UCSD-AML1 (cell line): ENCODE measurements around the gene RGS6.

ENCODE experiments used
- DNase-seq: peaks from one replicate; lab custom pipeline; 2025; ENCODE audit not compliant: unreplicated experiment; lab: John Stamatoyannopoulos, UW

The RGS6 gene

GRCh38 chr14:72546344-72547016 is 614.3 kb downstream of the RGS6 start:
- DNase-seq = no peak

DNA sequence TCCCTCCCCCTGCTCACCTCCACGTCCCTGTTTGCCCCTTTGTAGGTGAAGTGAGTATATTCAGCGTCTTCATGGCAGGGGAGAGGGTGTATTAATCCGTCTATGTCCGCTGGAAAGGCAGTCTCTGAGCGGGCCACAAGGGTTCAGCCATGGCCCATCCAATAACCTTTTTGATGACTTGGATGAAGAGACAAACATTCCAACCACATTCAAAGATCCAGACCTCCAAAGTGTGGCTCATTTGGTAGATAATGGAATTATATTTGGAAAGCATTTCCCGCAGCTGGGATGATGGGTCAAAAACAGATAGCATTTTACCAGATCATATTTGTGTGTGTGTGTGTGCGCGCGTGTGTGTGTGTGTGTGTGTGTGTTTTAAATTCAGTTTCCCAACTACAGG is 615.8 kb downstream of the RGS6 start:
- DNase-seq = no peak

GRCh38 chr14:72549026-72549425 is 616.8 kb downstream of the RGS6 start:
- no peak for DNase-seq

- no peak for DNase-seq
Observed at GRCh38 chr14:72549854-72550253, 617.6 kb downstream of the RGS6 start.

DNA sequence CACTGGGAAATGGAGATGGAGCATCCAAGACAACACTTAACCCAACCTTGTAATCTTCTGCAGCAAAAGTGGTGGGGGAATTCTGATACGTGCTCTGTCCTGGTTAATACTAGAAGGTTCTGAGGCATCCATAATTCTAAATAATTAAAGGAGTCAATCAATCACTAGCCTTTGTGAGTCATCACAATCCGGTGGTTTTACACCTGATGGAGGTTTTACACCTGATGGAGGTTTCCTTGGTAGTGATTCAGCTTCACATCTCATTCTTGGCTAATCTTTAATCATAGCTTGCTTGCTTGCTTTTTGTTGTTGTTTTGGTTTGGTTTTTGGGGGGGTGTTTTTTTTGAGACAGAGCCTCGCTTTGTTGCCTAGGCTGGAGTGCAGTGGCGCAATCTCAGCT is 618.3 kb downstream of the RGS6 start:
- DNase-seq = no peak

DNA sequence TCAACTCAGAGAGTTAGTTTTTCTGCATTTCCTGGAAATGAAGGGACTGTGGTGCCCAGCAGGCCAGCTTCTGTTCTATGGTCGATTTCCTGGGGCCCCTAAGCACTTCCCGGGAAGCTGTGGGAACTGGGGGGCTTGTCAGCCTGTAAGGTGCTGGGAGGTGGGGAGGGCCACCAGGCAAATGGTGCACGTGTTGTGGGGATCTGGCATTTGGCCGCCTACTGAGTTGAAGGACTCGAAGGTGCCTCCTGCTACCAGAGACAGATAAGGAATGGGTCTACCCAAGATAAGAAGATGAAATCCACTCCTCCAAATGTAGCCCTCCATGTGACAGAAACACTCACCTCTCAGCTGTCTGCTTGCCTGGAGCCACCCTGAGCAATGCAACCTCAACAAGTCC is 620.0 kb downstream of the RGS6 start:
- DNase-seq = no peak

- no peak for DNase-seq
Observed at GRCh38 chr14:72553161-72553560, 620.9 kb downstream of the RGS6 start.

DNA sequence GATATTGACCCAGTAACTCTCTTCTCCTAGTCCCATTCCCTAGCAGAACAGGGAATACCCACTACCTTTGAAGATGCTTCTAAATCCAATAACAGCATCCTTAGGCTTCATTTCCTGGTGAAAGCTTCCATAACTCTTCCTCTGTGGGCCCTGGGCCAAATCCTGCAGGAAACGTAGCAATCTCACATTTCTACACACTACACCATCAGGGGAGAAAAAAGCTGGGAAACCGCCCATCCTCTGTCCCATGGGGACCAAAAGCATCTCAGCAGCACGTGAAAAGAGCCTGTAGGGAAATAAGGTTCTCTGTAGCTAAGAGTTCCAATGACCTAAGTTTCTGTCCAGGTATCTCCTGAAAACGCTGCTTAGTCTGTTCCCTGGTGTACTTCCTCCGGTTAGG is 621.4 kb downstream of the RGS6 start:
- no peak for DNase-seq

DNA sequence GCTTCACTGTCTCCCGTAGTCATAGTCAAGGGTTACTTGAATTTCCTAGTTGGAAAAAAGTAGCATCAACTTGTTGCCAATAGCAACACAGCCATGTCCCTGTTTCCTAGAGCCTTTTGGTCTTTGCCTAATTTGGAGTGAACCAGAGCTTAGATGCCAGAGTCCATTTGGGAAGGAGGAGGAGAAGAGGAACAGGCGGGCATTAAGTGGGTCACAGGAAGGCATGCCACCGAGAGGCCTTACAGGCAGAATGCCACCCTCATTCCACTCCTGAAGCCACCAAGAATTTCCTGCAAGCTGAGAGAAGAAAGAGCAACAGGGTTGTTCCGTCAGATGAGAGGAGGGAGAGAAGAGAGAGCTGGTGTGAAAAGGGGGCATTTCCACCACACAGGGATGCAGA is 622.2 kb downstream of the RGS6 start:
- DNase-seq = no peak

DNA sequence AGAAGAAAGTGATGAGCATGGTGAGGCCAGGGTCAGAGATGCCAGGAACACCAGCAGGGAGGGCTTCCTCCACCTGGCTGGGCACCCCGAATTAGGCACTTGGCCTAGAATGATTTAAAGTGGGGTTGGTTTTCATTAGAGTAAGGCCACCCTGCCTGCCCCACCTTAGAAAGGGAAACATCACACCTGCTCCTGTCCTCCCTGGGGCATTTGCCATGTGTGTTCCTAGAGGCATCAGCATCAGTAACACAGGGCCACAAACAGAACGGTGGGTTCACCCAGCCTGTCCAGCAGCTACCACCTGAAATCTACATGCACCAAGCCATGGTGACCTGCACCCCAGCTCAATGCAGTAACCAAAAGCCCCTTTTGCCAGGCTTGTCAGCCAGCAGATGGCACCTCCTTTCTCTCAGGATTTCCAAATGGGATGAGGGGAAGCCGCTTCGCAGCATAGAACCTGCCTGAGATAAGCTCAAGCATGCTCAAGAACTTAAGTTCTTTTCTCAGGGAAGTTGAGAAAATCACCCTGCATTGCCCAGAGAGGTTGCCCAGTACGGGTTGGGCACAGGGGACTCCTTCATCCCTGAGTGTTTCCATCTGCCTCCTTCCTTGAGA is 622.9 kb downstream of the RGS6 start:
- DNase-seq = no peak

GRCh38 chr14:72555609-72556000 is 623.4 kb downstream of the RGS6 start:
- no peak for DNase-seq

- DNase-seq = no peak
Observed at GRCh38 chr14:72557671-72558070, 625.4 kb downstream of the RGS6 start.

- no peak for DNase-seq
Observed at GRCh38 chr14:72558721-72559120, 626.5 kb downstream of the RGS6 start.

DNA sequence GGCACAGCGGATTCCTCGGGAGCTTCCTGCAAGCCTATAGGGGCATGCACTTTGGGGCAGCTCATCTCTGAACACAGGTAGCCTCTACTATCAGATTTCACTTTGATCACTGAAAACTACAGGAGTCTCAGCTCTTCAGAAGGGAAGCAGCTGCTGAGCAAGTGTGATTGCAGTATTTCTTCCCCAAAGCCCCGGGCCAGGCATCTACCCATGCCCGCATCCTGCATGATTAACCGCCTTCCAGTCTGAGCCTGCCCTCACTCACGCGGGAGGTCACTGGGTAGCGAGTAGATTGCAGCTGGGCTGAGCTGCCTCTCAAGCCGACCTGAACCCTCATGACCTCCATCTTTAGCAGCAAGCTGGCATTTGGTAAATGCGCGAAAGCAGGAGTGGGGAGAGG is 627.0 kb downstream of the RGS6 start:
- DNase-seq = peak; percentile 17

GRCh38 chr14:72559669-72560255 is 627.5 kb downstream of the RGS6 start:
- DNase-seq = no peak

- no peak for DNase-seq
Observed at GRCh38 chr14:72560331-72560730, 628.1 kb downstream of the RGS6 start.

DNA sequence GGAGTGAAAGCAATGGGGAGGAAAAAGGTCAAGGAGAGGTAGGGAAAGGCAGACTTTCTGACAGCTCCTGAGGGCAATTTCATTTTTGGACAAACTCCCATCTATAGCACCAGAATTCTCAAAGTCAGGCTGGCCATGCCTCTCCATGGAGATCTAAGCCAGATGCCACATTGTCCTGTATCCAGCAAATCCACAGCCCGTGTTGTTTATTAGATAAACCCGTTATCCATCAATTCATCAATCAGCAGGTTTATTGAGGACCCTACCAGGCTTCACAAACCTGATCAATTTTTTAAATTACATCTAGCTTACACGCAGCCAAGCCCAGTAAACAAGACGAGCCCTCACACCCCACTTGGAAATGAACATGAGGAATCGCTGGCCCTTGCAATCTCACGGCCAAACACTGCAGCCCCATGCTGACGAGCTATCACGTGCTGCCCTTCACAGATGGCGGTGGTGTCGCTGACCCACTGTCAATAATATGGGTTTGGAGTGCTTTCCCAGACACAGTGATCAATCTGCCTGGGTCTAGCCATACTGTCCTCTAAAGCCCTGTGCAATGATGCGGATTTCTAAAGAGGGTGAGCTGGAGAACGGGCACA is 628.8 kb downstream of the RGS6 start:
- no peak for DNase-seq

- no peak for DNase-seq
Observed at GRCh38 chr14:72562300-72562699, 630.1 kb downstream of the RGS6 start.

DNA sequence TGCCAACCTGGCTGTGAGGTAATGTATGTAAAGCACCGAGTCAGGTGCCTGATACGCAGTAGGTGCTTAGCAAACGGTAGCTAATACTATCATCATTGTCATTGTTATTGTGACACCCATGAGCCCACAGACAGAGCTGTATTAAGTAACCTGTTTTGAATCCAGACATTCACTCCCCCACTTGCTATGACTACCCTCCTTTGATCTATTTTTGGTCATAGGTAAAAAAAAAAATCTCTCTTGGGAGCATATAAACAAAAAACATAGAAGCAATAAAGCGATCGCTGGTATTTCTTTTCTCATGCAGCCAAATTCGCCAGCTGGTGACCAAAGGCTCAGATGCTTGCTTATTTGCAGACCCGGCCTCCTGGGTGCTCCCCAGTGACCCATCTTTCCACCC is 631.4 kb downstream of the RGS6 start:
- no peak for DNase-seq

GRCh38 chr14:72565149-72565559 is 632.9 kb downstream of the RGS6 start:
- DNase-seq = no peak

GRCh38 chr14:72565917-72566316 is 633.7 kb downstream of the RGS6 start:
- no peak for DNase-seq

- no peak for DNase-seq
Observed at GRCh38 chr14:72567226-72567625, 635.0 kb downstream of the RGS6 start.
